Activated naive CD4-positive, alpha-beta T cell (primary cell): ENCODE data around the gene PRKD3.

Experiments
- DNase-seq, 4 experiments: peaks; one replicate each; lab custom pipeline; 2025; lab: John Stamatoyannopoulos, UW

The PRKD3 gene

GRCh38 chr2:37343537-37344434 lies 19.2 kb upstream of the PRKD3 start:
- DNase-seq = no peak

- no peak for DNase-seq
These were observed 18.1 kb upstream of the PRKD3 start for GRCh38 chr2:37342591-37343220.

GRCh38 chr2:37340637-37341036 lies 16.0 kb upstream of the PRKD3 start:
- no peak for DNase-seq

- no peak for DNase-seq
These were observed 14.3 kb upstream of the PRKD3 start for GRCh38 chr2:37338933-37339332.

GRCh38 chr2:37337620-37338280 lies 13.1 kb upstream of the PRKD3 start:
- DNase-seq = no peak

GRCh38 chr2:37335604-37336003 lies 11.0 kb upstream of the PRKD3 start:
- no peak for DNase-seq

- DNase-seq = no peak
These were observed 8.6 kb upstream of the PRKD3 start for GRCh38 chr2:37333256-37333655.

GRCh38 chr2:37332560-37332959 lies 7.9 kb upstream of the PRKD3 start:
- no peak for DNase-seq

GRCh38 chr2:37330681-37331080 lies 6.0 kb upstream of the PRKD3 start:
- no peak for DNase-seq

- no peak for DNase-seq
These were observed 2.4 kb upstream of the PRKD3 start for GRCh38 chr2:37326866-37327634.

- no peak for DNase-seq
These were observed 1.7 kb upstream of the PRKD3 start for GRCh38 chr2:37326285-37326684.

- no peak for DNase-seq
These were observed 1.0 kb upstream of the PRKD3 start for GRCh38 chr2:37325625-37326071.

GRCh38 chr2:37324536-37324785 lies 172 bp downstream of the PRKD3 start:
- peak in 1 of 4 experiments; percentile 41 for DNase-seq

GRCh38 chr2:37323781-37324535 lies 675 bp downstream of the PRKD3 start:
- DNase-seq = peak in 2 of 4 experiments; percentile 9 to 37

GRCh38 chr2:37323176-37323780 lies 1.4 kb downstream of the PRKD3 start:
- DNase-seq = no peak

- DNase-seq = no peak
These were observed 2.3 kb downstream of the PRKD3 start for GRCh38 chr2:37322368-37322767.

- DNase-seq = no peak
These were observed 3.5 kb downstream of the PRKD3 start for GRCh38 chr2:37321029-37321682.

GRCh38 chr2:37319754-37320609 lies 4.7 kb downstream of the PRKD3 start:
- DNase-seq = no peak

GRCh38 chr2:37318401-37318800 lies 6.2 kb downstream of the PRKD3 start:
- DNase-seq = no peak

GRCh38 chr2:37317746-37318145 lies 6.9 kb downstream of the PRKD3 start:
- DNase-seq = no peak
